Testis (tissue), 2 donors: ENCODE measurements around the gene IFT22.

ENCODE experiments used
- CTCF ChIP-seq, 3 experiments: fragments of 450-650 bp in 2 of 3; fragments of 200-600 bp in 1 of 3; sonication (generic) in 1 of 3; IDR thresholded peaks; one replicate each; pipeline ENCODE4 v1.5.1; 2016 to 2019; ENCODE audit warnings: antibody characterized with exemption in 3 of 3, mild to moderate bottlenecking in 2 of 3, moderate library complexity in 1 of 3
- POLR2A ChIP-seq: fragments of 450-650 bp; IDR thresholded peaks from one replicate; pipeline ENCODE4 v1.6.1; 2017; ENCODE audit warnings: antibody characterized with exemption, mild to moderate bottlenecking, moderate library complexity

- TF ChIP-seq CTCF (IDR thresholded peaks at IDR 0.05) (no peak), POLR2A (no peak)
These were observed 34.6 kb downstream of the IFT22 start for GRCh38 chr7:101287032-101287431.
